Measurements from ENCODE around the gene SPSB1.

Gene SPSB1

GRCh38 chr1:9397047-9397446 is 104.4 kb downstream of the SPSB1 start:
- H3K4me3 Mint-ChIP-seq: no peak overlapping the region
- peaks cover 15% of the 10 kb centered on the region for H3K4me1 Mint-ChIP-seq (ENCODE audit: low read depth)
- H3K9me3 Mint-ChIP-seq (ENCODE audit: low read depth): peaks cover 3% of the 10 kb centered on the region
- H3K27me3 Mint-ChIP-seq: no peaks in the 10 kb centered on the region
- H3K36me3 Mint-ChIP-seq: no peaks in the 10 kb centered on the region
- H3K27ac Mint-ChIP-seq: no peak overlapping the region

DNA sequence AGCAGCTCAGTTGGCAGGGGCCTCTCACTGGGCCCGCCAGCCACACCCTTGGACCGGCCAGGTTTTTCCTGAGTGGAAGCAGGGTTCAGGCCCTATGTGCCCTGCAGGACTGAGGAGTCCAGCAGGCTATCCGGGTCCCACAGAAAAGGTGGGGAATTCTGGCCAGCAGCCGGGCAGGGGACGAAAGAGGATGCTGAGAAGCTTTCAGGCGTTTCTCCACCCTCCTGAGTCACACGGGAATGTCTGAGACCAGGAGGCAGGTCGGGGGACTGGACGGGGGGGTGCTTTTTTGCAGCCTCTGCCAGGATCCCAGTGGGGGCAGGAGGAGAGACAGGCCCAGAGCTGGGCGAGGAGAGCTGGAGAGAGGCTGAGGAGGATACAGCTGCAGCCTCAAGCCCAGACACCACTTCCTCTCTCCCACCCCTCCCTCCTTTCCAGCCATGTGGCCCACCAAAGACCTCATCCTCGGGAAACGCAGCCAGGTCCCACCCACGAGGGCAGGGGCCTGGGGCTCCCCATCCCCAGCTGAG is 105.4 kb downstream of the SPSB1 start:
- Mint-ChIP-seq H3K9me3 (ENCODE audit: low read depth) (peaks cover 3% of the 10 kb centered on the region), H3K36me3 (no peaks in the 10 kb centered on the region), H3K27ac (no peak overlapping the region), H3K4me3 (no peak overlapping the region), H3K4me1 (ENCODE audit: low read depth) (peaks cover 15% of the 10 kb centered on the region), H3K27me3 (no peaks in the 10 kb centered on the region)

DNA sequence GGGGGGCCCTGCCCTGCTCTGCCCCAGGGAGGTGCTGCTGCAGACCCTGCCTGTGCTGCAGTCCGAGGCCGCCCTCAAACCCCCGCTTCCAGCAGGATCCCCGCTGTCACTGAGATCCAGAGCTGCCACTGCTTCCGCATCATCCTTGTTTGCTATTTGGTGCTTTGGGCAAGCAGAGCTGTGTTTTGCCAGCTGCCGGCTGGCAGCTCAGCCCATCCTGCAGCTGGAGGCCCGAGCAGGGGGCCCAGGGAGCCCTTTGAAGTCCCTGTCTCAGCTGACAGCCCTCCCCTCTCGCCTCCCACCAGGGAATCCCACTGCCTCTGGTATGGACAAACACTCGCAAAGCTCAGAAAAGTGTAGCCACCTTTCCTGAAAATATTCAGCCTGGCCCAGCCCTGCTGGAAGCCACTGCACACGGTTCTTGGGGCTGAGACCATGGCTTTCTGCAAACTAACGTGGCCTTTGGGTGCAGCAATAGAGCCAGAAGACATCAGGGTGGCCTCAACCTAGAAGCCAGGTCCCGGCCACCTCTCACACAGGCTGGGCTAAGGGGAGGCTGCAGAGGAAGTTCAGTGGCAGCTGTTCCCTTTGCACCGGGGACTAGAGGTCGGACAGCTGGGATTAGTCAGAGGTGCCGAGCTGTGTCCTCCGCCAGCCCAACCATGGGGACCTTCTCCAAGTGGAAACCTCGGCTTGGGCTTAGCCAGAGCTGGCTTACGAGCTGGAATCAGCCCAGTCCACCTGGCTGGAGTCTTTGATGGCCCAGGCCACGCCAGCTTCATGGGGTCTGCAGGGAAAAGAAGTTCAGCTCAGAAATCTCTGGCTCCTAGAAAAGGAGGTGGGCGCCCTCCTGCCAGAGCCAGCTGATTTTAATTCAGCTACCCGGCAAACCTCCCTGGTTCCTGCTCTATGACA is 107.1 kb downstream of the SPSB1 start:
- peaks cover 3% of the 10 kb centered on the region for H3K9me3 Mint-ChIP-seq (ENCODE audit: low read depth)
- no peak overlapping the region for H3K4me3 Mint-ChIP-seq
- H3K27ac Mint-ChIP-seq: no peak overlapping the region
- H3K36me3 Mint-ChIP-seq: no peaks in the 10 kb centered on the region
- peaks cover 15% of the 10 kb centered on the region for H3K4me1 Mint-ChIP-seq (ENCODE audit: low read depth)
- H3K27me3 Mint-ChIP-seq: no peaks in the 10 kb centered on the region

GRCh38 chr1:9400425-9401079 is 107.9 kb downstream of the SPSB1 start:
- H3K36me3 Mint-ChIP-seq: no peaks in the 10 kb centered on the region
- no peak overlapping the region for H3K27ac Mint-ChIP-seq
- H3K4me3 Mint-ChIP-seq: no peak overlapping the region
- no peaks in the 10 kb centered on the region for H3K27me3 Mint-ChIP-seq
- H3K4me1 Mint-ChIP-seq (ENCODE audit: low read depth): peaks cover 15% of the 10 kb centered on the region
- H3K9me3 Mint-ChIP-seq (ENCODE audit: low read depth): no peaks in the 10 kb centered on the region

- Mint-ChIP-seq H3K27me3 (no peaks in the 10 kb centered on the region), H3K9me3 (ENCODE audit: low read depth) (no peaks in the 10 kb centered on the region), H3K27ac (no peak overlapping the region)
Measured at GRCh38 chr1:9401080-9401453, 108.4 kb downstream of the SPSB1 start.

GRCh38 chr1:9402256-9402616 is 109.5 kb downstream of the SPSB1 start:
- Mint-ChIP-seq H3K4me1 (ENCODE audit: low read depth) (peaks cover 21% of the 10 kb centered on the region), H3K4me3 (no peak overlapping the region), H3K27me3 (no peaks in the 10 kb centered on the region), H3K36me3 (no peaks in the 10 kb centered on the region), H3K9me3 (ENCODE audit: low read depth) (no peaks in the 10 kb centered on the region), H3K27ac (no peak overlapping the region)

More at GRCh38 chr1:9401080-9401453, 108.4 kb downstream of the SPSB1 start:
- Mint-ChIP-seq H3K4me3 (no peak overlapping the region), H3K36me3 (no peaks in the 10 kb centered on the region), H3K4me1 (ENCODE audit: low read depth) (peaks cover 16% of the 10 kb centered on the region)

- Mint-ChIP-seq H3K27me3 (no peaks in the 10 kb centered on the region), H3K36me3 (no peaks in the 10 kb centered on the region)
Measured at GRCh38 chr1:9402717-9403225, 110.1 kb downstream of the SPSB1 start.

DNA sequence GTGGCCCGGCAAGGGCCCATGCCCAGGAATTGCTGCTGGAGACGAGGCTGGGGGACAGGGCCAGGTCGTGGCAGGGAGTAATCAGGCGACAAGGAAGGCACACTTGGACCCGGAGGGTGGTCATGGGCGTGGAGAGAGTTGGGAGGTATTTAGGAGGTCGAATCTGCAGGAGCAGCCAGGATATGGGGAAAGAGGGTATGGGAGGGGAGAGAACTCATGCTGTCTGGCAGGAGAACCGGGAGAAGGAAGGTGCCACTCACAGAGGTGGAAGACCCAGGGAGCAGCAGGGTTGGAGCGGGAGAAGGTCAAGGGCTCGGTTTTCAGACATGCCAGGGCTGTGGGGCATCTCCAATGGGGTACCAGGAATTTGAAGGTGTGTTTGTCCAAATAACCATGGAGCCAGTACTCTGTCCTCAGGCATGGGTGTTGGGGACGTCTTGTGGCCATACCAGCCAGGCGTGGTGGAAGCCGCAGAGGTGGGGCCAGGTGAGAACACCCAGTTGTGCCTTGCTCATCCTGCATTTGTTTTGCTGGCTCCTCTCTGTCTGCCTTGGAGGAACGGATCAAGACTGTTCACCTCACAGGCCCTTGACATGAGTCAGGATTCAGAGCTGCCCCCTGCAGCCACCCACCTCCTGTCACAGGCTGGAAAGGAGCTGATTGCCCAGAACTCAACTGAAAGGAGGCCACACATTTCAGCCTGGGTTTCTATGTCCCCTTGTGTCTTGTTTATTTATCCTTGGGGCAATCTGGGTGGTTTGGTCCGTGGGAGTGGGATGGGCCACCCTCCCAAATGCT is 111.6 kb downstream of the SPSB1 start:
- Mint-ChIP-seq H3K4me3 (no peak overlapping the region), H3K27me3 (no peaks in the 10 kb centered on the region), H3K27ac (no peak overlapping the region), H3K4me1 (ENCODE audit: low read depth) (peaks cover 18% of the 10 kb centered on the region), H3K9me3 (ENCODE audit: low read depth) (no peaks in the 10 kb centered on the region), H3K36me3 (no peaks in the 10 kb centered on the region)

More at GRCh38 chr1:9402717-9403225, 110.1 kb downstream of the SPSB1 start:
- Mint-ChIP-seq H3K4me3 (no peak overlapping the region), H3K9me3 (ENCODE audit: low read depth) (no peaks in the 10 kb centered on the region), H3K4me1 (ENCODE audit: low read depth) (peaks cover 21% of the 10 kb centered on the region), H3K27ac (no peak overlapping the region)

GRCh38 chr1:9406111-9406510 is 113.4 kb downstream of the SPSB1 start:
- Mint-ChIP-seq H3K27ac (no peak overlapping the region), H3K4me3 (no peak overlapping the region), H3K4me1 (ENCODE audit: low read depth) (peaks cover 8% of the 10 kb centered on the region)

DNA sequence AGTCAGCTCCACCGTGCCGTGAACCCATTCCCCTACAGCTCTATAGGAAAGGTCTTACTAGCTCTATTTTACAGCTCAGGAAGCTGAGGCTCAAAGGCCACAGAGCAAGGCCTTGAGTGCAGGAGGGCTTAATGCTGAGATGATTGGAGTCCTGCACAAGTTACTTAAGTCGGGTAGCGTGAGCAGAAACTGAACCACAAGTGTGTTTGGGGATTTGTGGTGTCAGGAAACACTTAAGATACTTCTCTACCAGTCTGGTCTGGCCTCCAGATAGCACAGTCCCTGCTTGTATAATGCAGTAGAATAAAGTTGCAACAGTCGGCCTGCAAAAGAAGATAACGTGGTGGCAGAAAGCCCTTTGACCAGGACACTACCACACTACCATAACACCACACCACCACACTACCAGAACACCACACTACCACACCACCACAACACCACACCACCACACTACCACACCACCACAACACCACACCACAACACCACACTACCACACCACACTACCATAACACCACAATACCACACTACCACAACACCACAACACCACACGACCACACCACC is 118.1 kb downstream of the SPSB1 start:
- Mint-ChIP-seq H3K4me1 (ENCODE audit: low read depth) (peaks cover 30% of the 10 kb centered on the region), H3K27me3 (no peaks in the 10 kb centered on the region), H3K36me3 (no peaks in the 10 kb centered on the region), H3K9me3 (ENCODE audit: low read depth) (no peaks in the 10 kb centered on the region), H3K4me3 (no peak overlapping the region), H3K27ac (peak overlapping the region; percentile 6)

More at GRCh38 chr1:9406111-9406510, 113.4 kb downstream of the SPSB1 start:
- H3K9me3 Mint-ChIP-seq (ENCODE audit: low read depth): no peaks in the 10 kb centered on the region
- no peaks in the 10 kb centered on the region for H3K27me3 Mint-ChIP-seq
- no peaks in the 10 kb centered on the region for H3K36me3 Mint-ChIP-seq

DNA sequence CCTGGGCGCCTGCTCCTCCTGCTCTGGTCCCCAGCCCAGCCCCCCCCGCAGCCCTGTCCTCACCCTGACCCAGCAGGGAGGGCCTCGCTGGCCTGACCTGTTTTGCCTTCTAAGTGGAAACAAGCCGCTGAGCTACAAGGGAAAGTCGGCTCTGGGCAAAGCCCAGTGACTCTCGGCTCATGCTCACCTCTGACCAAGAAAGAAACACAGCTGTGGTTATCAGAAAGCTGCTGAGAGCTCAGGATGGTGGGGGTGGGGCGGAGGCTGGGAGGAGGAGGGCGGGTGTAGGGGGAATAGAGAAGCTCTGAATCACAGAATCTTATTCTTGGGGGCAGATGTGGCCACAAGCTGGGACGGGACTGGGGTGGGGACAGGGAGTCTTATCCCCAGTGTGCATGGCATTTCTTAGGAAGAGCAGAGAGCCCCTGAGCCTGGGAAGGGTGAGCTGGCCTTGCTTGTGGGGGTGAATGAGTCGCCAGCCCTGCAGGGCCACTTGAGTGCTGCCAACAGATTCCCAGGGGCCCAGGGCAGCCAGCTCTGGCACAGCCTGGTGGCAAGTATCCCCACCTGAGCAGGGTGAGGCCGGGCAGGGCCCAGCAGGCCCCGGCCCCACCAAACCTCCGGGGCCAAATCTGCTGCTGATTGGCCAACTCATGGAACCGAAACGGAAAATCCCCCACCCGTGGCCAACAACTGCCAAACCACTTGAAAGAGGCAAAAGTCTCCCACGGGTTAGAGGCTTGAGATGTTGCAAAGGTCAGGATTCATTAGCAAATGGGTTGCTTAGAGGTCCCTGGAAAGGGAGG is 120.6 kb downstream of the SPSB1 start:
- Mint-ChIP-seq H3K27me3 (no peaks in the 10 kb centered on the region), H3K4me1 (ENCODE audit: low read depth) (peaks cover 44% of the 10 kb centered on the region), H3K36me3 (no peaks in the 10 kb centered on the region), H3K9me3 (ENCODE audit: low read depth) (no peaks in the 10 kb centered on the region), H3K27ac (peak overlapping the region; percentile 22), H3K4me3 (peak overlapping the region; percentile 53)

DNA sequence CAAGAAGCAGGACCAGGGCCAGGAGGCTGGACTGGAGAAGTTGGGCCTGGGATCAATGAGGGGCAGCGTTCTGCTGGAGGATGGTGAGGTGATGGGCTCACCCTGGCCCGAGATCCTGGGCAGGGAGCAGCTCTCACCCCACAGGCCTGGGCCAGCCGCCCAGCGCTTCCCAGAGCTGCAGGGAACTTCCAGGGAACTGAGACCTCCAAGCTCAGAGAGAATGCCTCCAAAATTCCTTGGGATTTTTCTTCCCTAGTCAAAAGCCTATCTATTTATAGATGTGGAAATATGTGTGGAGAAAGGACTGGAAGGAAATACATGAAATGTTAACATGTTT is 121.2 kb downstream of the SPSB1 start:
- H3K36me3 Mint-ChIP-seq: no peaks in the 10 kb centered on the region
- H3K9me3 Mint-ChIP-seq (ENCODE audit: low read depth): no peaks in the 10 kb centered on the region
- H3K27me3 Mint-ChIP-seq: no peaks in the 10 kb centered on the region
- peaks cover 44% of the 10 kb centered on the region for H3K4me1 Mint-ChIP-seq (ENCODE audit: low read depth)
- H3K4me3 Mint-ChIP-seq: peak overlapping the region; percentile 30
- no peak overlapping the region for H3K27ac Mint-ChIP-seq

- peak overlapping the region; percentile 23 for H3K4me3 Mint-ChIP-seq
- H3K27ac Mint-ChIP-seq: no peak overlapping the region
Measured at GRCh38 chr1:9416506-9416905, 123.8 kb downstream of the SPSB1 start.

More at GRCh38 chr1:9416506-9416905, 123.8 kb downstream of the SPSB1 start:
- Mint-ChIP-seq H3K36me3 (no peaks in the 10 kb centered on the region), H3K27me3 (no peaks in the 10 kb centered on the region), H3K4me1 (ENCODE audit: low read depth) (peaks cover 55% of the 10 kb centered on the region), H3K9me3 (ENCODE audit: low read depth) (no peaks in the 10 kb centered on the region)
